Activated naive CD8-positive, alpha-beta T cell treated with anti-CD3 and anti-CD28 coated beads for 36 hours (primary cell): ENCODE results near the gene EXOC2. TPM values are rescaled to one million over a fixed set of nuclear protein-coding genes. Genes with fewer than 3 reads are reported as not detected.

Experiments used
- DNase-seq: peaks from one replicate; pipeline ENCODE4 v3.0.0; 2021
- H3K27ac Mint-ChIP-seq: one replicate; pipeline ENCODE4 v1.8.0; 2022; ENCODE audit warnings: mild to moderate bottlenecking, moderate library complexity, mixed read lengths
- H3K27me3 Mint-ChIP-seq: one replicate; pipeline ENCODE4 v1.8.0; 2022; ENCODE audit warnings: mild to moderate bottlenecking, mixed read lengths
- H3K36me3 Mint-ChIP-seq: one replicate; pipeline ENCODE4 v1.8.0; 2021; ENCODE audit warnings: mild to moderate bottlenecking, mixed read lengths
- H3K4me1 Mint-ChIP-seq: one replicate; pipeline ENCODE4 v1.8.0; 2021; ENCODE audit warnings: mixed read lengths
- H3K4me3 Mint-ChIP-seq: one replicate; pipeline ENCODE4 v1.8.0; 2022; ENCODE audit warnings: mild to moderate bottlenecking, moderate library complexity, mixed read lengths
- H3K9me3 Mint-ChIP-seq: one replicate; pipeline ENCODE4 v1.8.0; 2022; ENCODE audit warnings: mixed read lengths
- total RNA-seq, 2 experiments: library from RNA; stranded (reverse); gene quantifications; one replicate each; pipeline ENCODE4 v1.2.3, GENCODE V29; 2021

The EXOC2 gene
- 10 to 100 TPM; 28.4 to 30.0 TPM for total RNA-seq

GRCh38 chr6:692858-693722 is at the start of gene EXOC2:
Gene EXOC2, minus strand, starts transcription at chr6:693139. Its CDS starts 55,321 bp downstream, at chr6:637818.
- H3K27me3 Mint-ChIP-seq = no peaks in the 10 kb centered on the region
- DNase-seq = peak; percentile 90
- H3K4me1 Mint-ChIP-seq = peaks cover 25% of the 10 kb centered on the region
- H3K27ac Mint-ChIP-seq = peak within 1 kb of the TSS; percentile 85
- H3K36me3 Mint-ChIP-seq = peaks cover 8% of the 10 kb centered on the region
- H3K9me3 Mint-ChIP-seq = no peaks in the 10 kb centered on the region
- H3K4me3 Mint-ChIP-seq = peak within 1 kb of the TSS; percentile 97

- no peak for DNase-seq
- Mint-ChIP-seq H3K27ac (no peak overlapping the region), H3K27me3 (peaks cover 10% of the 10 kb centered on the region), H3K36me3 (no peaks in the 10 kb centered on the region), H3K4me3 (no peak overlapping the region), H3K9me3 (no peaks in the 10 kb centered on the region), H3K4me1 (peaks cover 7% of the 10 kb centered on the region)
These were observed 48.7 kb upstream of the EXOC2 start for GRCh38 chr6:741410-742339.

GRCh38 chr6:736657-737446 is 43.9 kb upstream of the EXOC2 start:
- H3K27me3 Mint-ChIP-seq = peaks cover 10% of the 10 kb centered on the region
- no peak overlapping the region for H3K27ac Mint-ChIP-seq
- no peaks in the 10 kb centered on the region for H3K36me3 Mint-ChIP-seq
- H3K4me1 Mint-ChIP-seq = peaks cover 6% of the 10 kb centered on the region
- no peaks in the 10 kb centered on the region for H3K9me3 Mint-ChIP-seq
- no peak for DNase-seq
- no peak overlapping the region for H3K4me3 Mint-ChIP-seq

- Mint-ChIP-seq H3K27me3 (peaks cover 13% of the 10 kb centered on the region), H3K36me3 (no peaks in the 10 kb centered on the region), H3K27ac (no peak overlapping the region), H3K4me3 (no peak overlapping the region), H3K9me3 (no peaks in the 10 kb centered on the region), H3K4me1 (peaks cover 4% of the 10 kb centered on the region)
- DNase-seq = no peak
These were observed 40.7 kb upstream of the EXOC2 start for GRCh38 chr6:733431-734219.

- Mint-ChIP-seq H3K36me3 (no peaks in the 10 kb centered on the region), H3K9me3 (no peaks in the 10 kb centered on the region), H3K27me3 (peaks cover 10% of the 10 kb centered on the region), H3K27ac (no peak overlapping the region), H3K4me1 (peaks cover 3% of the 10 kb centered on the region), H3K4me3 (no peak overlapping the region)
- DNase-seq = no peak
These were observed 39.0 kb upstream of the EXOC2 start for GRCh38 chr6:731924-732323.

- DNase-seq = no peak
- H3K36me3 Mint-ChIP-seq = no peaks in the 10 kb centered on the region
- peaks cover 7% of the 10 kb centered on the region for H3K27me3 Mint-ChIP-seq
- no peaks in the 10 kb centered on the region for H3K9me3 Mint-ChIP-seq
- no peaks in the 10 kb centered on the region for H3K4me1 Mint-ChIP-seq
- no peak overlapping the region for H3K27ac Mint-ChIP-seq
- no peak overlapping the region for H3K4me3 Mint-ChIP-seq
These were observed 36.8 kb upstream of the EXOC2 start for GRCh38 chr6:729606-730320.

- no peak overlapping the region for H3K27ac Mint-ChIP-seq
- H3K4me1 Mint-ChIP-seq = no peaks in the 10 kb centered on the region
- no peaks in the 10 kb centered on the region for H3K36me3 Mint-ChIP-seq
- peaks cover 7% of the 10 kb centered on the region for H3K27me3 Mint-ChIP-seq
- H3K9me3 Mint-ChIP-seq = no peaks in the 10 kb centered on the region
- no peak for DNase-seq
- H3K4me3 Mint-ChIP-seq = no peak overlapping the region
These were observed 34.9 kb upstream of the EXOC2 start for GRCh38 chr6:727856-728255.

- no peak for DNase-seq
- Mint-ChIP-seq H3K4me1 (peaks cover 3% of the 10 kb centered on the region), H3K27ac (no peak overlapping the region), H3K36me3 (no peaks in the 10 kb centered on the region), H3K27me3 (no peaks in the 10 kb centered on the region), H3K4me3 (no peak overlapping the region), H3K9me3 (no peaks in the 10 kb centered on the region)
These were observed 30.6 kb upstream of the EXOC2 start for GRCh38 chr6:723540-723939.

- peaks cover 3% of the 10 kb centered on the region for H3K4me1 Mint-ChIP-seq
- H3K4me3 Mint-ChIP-seq = no peak overlapping the region
- no peak overlapping the region for H3K27ac Mint-ChIP-seq
- DNase-seq = no peak
- no peaks in the 10 kb centered on the region for H3K36me3 Mint-ChIP-seq
- no peaks in the 10 kb centered on the region for H3K27me3 Mint-ChIP-seq
- H3K9me3 Mint-ChIP-seq = no peaks in the 10 kb centered on the region
These were observed 29.7 kb upstream of the EXOC2 start for GRCh38 chr6:722608-723007.

- Mint-ChIP-seq H3K36me3 (no peaks in the 10 kb centered on the region), H3K4me3 (no peak overlapping the region), H3K27me3 (no peaks in the 10 kb centered on the region), H3K4me1 (peaks cover 3% of the 10 kb centered on the region), H3K27ac (no peak overlapping the region), H3K9me3 (no peaks in the 10 kb centered on the region)
- DNase-seq = peak; percentile 68
These were observed 29.2 kb upstream of the EXOC2 start for GRCh38 chr6:722077-722524.

GRCh38 chr6:718345-718744 is 25.4 kb upstream of the EXOC2 start:
- H3K4me1 Mint-ChIP-seq = peaks cover 5% of the 10 kb centered on the region
- H3K9me3 Mint-ChIP-seq = no peaks in the 10 kb centered on the region
- no peaks in the 10 kb centered on the region for H3K36me3 Mint-ChIP-seq
- no peak overlapping the region for H3K27ac Mint-ChIP-seq
- no peaks in the 10 kb centered on the region for H3K27me3 Mint-ChIP-seq
- H3K4me3 Mint-ChIP-seq = no peak overlapping the region
- no peak for DNase-seq

- Mint-ChIP-seq H3K27ac (no peak overlapping the region), H3K4me3 (no peak overlapping the region), H3K9me3 (no peaks in the 10 kb centered on the region), H3K36me3 (no peaks in the 10 kb centered on the region), H3K4me1 (peaks cover 2% of the 10 kb centered on the region), H3K27me3 (no peaks in the 10 kb centered on the region)
- no peak for DNase-seq
These were observed 24.2 kb upstream of the EXOC2 start for GRCh38 chr6:717135-717534.

- no peaks in the 10 kb centered on the region for H3K9me3 Mint-ChIP-seq
- DNase-seq = no peak
- H3K27ac Mint-ChIP-seq = no peak overlapping the region
- H3K4me3 Mint-ChIP-seq = no peak overlapping the region
- H3K36me3 Mint-ChIP-seq = no peaks in the 10 kb centered on the region
- peaks cover 11% of the 10 kb centered on the region for H3K4me1 Mint-ChIP-seq
- H3K27me3 Mint-ChIP-seq = no peaks in the 10 kb centered on the region
These were observed 23.0 kb upstream of the EXOC2 start for GRCh38 chr6:715709-716491.
